T47D (cell line): ENCODE results near the gene ZNF330.
"Not testable (repeated sequence)": the region's sequence is repeated elsewhere in the genome, so short reads cannot be mapped to it uniquely, and the experiment has no call there.

Source experiments
- DNase-seq, 2 experiments: peaks; one replicate each; pipeline versions ENCODE4 v3.0.0 to v3.0.0-alpha.2; 2011 to 2012; ENCODE audit warnings: low read depth in 1 of 2, low spot score in 1 of 2
- JUND ChIP-seq: IDR thresholded peaks from 2 replicates; pipeline ENCODE4 v1.6.1; 2012; ENCODE audit warnings: low read depth
- in situ Hi-C: cut with HindIII; loops from 2 replicates; pipeline ENCODE4 v1.10.0; 2016; ENCODE audit warnings: low sequenced_read_pairs, low pct_unique_long_range_greater_than_20kb

Gene ZNF330

DNA sequence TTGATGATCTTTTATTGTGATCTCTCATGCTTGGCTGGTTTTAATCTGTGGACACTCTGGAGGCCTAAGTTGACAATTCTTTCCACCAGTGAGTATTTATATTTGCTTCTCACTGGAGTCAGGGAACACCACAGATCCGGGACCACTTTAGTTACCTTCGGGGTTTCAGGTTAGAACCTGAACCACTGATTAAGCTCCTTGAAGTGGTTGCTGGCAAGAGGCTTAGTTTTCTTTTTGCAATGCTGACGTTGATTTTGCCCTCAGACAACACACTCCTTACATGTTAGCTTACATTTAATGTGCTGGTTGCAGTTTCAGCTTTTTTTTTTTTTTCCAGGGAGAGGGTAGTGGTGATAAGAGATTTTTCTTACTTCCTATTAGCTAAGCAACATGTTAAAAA, 10.5 kb upstream of the ZNF330 start:
- no peak for DNase-seq
- in situ Hi-C loops = no loop called here
- no peak for TF ChIP-seq JUND

DNA sequence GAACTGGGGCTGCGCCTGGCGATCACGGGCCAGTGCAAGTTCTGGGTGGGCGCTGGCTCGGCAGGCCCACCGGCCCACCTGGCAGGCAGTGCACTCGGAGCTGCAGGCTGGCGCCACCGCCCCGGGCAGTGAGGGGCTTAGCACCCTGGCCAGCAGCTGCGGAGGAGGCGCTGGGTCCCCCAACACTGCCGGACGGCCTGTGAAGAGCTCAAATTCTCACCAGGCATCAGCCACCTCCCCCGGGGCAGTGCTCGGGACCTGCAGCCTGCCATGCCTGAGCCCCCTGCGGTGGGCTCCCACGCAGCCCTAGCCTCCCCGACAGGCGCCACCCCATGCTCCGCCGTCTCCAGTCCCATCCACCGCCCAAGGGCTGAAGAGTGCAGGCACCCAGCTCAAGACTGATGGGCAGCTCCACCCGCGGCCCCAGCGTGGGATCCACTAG, 7.1 kb upstream of the ZNF330 start:
- TF ChIP-seq JUND = no peak
- no peak for DNase-seq
- in situ Hi-C loops = no loop called here

DNA sequence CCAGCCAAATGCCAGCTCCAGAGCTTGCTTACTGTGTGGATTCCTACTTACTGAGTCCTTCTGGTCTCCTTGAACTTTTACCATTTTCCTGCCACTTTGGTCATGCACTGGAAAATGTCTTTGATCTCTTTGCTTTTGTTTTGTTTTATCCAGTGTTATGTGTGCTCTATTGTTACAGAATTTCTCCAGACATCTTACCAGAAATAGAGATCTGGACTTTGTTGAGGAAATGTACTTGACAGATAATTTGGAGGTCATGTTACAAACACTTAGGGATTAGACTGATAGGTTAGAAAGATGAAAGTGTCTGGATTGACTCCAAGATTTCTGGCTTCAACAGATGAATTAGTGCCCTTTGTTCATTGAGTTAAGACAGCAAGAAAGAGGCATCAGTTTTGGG, 5.7 kb upstream of the ZNF330 start:
- in situ Hi-C loops = no loop called here
- no peak for TF ChIP-seq JUND
- no peak for DNase-seq

DNA sequence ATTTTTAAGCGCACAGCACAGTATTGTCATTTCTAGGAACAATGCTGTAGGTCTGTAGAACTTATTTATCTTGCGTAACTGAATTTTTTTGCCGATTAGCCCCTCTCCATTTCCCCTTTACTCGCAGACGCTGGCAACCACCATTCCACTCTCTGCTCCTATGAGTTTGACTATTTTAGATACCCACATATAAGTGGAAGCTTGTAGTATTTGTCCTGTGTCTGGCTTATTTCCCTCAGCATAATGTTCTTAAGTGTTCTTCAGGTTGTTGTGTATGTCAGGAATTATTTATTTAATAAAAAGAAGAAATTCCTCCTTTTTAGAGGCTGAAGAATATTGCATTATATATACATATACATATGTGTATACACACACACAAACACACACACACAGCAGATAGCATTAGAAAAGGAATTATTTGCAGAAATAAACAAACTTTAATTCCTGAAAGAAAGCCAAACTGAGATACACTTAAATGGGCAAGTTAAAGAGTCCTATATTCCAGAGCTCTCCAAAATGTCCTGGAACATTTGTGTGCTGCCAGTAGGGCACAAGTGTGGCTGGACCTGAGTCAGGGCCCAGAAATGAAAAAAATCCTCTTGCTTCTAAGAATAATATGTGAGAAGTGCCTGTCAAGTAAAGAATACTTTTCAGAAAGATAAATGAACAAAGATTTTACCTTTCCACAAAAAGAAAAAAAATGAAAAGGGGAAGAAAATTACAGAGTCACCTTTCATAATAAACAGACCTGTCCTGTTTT, 4.5 kb upstream of the ZNF330 start:
- in situ Hi-C loops = no loop called here
- TF ChIP-seq JUND = no peak
- no peak for DNase-seq

DNA sequence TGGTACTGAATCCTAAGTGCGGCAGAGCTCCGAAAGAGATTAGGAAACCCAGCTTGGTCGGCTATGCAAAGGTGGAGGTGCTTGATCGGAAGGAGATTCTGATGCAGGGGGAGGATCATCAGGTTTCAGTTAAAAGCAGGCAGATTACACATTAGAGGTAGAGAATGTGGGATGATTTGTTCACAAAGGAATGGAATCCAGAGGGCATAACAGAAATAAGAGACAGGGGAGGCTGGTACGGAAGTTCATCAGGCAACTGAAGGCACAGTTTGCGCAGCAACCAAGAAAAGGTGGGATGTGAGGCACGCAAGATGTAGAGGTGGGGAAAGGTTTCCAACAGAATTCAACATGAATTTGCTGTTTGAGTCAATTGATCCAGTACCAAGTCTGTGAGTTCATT, 424 bp upstream of the ZNF330 start:
- no peak for TF ChIP-seq JUND
- in situ Hi-C loops = no loop called here
- no peak for DNase-seq

DNA sequence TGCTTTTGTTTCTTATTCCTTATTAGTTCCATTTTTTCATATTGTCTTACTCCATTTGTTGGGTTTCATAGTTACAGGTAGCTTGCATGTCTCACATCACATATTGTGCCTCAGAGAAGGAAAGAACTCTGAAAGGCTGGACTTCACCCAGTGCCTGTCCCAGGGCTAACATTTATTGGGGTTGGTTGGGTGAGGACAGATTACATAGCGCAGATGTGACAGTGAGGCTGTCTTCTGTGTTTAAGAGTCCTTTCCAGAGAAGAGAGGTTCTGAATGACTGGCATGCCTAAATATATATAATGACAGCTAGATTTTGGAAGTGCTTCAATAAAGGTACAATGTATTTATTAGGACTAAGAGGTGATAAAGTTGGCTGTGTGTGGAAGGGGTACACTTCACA, 2.7 kb downstream of the ZNF330 start:
- no peak for DNase-seq
- TF ChIP-seq JUND = no peak
- in situ Hi-C loops = no loop called here

DNA sequence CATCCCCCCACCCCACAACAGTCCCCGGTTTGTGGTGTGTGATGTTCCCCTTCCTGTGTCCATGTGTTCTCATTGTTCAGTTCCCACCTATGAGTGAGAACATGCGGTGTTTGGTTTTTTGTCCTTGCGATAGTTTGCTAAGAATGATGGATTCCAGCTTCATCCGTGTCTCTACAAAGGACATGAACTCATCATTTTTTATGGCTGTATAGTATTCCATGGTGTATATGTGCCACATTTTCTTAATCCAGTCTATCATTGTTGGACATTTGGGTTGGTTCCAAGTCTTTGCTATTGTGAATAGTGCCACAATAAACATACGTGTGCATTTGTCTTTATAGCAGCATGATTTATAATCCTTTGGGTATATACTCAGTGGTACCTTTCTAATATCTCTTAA, 6.6 kb downstream of the ZNF330 start:
- DNase-seq, in situ Hi-C loops: not testable (repeated sequence)

DNA sequence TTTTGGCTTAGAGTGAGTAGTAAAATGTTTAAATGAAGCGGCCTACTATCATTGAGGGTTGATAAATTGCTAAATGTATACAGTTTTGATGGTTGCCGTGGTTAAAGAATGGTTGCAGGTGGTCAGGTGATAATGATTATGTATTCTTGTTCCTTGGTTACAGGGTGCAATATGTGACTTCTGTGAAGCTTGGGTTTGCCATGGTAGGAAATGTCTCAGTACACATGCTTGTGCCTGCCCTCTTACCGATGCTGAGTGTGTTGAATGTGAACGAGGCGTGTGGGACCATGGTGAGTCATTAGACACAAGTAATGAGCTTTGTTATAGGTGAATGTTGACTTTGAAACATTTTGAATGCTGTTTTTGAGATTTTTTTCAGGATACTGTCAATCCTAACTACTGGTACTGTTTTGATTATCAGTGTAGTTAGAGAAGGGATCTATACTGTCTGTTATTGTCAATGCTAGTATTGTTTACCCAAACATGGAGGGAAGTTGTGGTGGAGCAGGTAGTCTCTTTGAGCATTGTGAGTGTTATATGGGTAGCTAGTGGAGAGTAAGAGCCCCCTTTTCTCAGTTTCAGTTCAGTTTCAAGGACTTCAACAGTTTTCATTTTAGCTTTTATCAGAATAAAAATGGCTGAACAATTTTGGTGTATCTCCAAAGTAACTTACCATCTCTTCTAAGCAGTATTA, 8.9 kb downstream of the ZNF330 start:
- TF ChIP-seq JUND = no peak
- in situ Hi-C loops = no loop called here
- DNase-seq = no peak

DNA sequence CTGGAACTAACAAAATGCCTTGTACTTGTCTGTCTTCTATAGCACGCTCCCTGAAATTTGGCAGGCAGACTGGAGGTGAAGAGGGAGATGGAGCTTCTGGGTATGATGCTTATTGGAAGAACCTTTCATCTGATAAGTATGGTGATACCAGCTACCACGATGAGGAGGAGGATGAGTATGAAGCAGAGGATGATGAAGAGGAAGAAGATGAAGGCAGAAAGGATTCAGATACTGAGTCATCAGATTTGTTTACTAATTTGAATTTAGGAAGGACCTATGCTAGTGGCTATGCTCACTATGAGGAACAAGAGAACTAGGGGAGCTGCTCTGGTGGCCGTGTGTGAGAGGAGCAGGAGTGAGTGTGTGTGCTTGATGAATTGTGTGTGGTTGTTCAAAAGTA, 13.0 kb downstream of the ZNF330 start:
- DNase-seq = no peak
- TF ChIP-seq JUND = no peak
- in situ Hi-C loops = no loop called here

DNA sequence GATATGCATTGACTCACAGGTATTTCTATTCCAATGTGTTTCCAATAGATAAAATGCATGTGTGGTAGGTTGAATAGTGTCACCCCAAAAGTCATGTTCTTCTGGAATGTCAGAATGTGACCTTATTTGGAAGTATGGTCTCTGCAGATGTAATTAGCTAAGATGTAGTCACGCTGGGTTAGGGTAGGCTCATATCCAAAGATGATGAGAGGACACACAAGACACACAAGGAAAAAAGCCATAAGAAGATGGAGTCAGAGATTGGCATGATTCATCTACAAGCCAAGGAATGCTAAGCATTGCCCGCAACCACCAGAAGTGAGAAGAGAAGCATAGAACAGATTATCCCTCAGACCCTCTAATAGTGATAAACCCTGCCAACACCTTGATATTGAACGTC, 17.5 kb downstream of the ZNF330 start:
- in situ Hi-C loops = no loop called here
- no peak for DNase-seq
- no peak for TF ChIP-seq JUND

DNA sequence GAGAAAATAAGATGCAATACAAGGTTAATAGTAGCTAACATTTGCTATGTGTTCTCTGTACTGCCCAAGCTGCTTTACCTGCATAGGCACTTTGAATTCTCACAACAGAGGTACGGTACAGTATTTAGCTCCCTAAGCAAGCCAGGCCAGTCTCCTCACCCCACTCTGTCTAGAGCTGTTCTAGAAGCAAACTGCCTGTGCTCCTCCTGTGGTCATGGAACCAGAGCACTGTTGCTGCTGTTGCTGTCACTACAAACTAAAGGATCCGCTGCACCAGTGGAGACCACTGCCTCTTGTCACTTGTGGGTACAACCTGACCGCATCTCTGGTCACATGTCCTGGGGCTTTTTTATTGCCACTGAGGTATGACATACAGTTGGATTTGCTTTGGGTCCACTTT, 19.6 kb downstream of the ZNF330 start:
- no peak for TF ChIP-seq JUND
- DNase-seq = no peak
- in situ Hi-C loops = no loop called here

DNA sequence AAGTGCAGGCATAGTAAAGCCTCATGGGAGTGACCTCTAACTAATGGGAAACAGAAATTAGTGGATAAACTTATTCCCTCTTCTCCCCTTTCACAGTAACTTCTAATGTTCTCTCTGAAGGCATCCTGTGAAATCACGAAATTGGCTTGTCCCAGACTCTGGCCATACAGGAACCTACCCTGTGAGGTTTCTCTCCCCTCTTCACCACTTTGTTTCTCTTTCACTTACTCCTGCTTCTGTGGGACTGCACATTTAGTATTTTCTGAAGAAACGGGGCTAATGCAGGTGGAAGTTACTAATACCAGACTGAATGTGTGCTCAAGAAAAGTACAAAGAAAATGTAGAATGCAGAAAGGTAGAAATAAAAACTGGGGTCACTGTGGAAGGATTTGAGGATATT, 20.0 kb downstream of the ZNF330 start:
- in situ Hi-C loops = no loop called here
- TF ChIP-seq JUND = no peak

DNA sequence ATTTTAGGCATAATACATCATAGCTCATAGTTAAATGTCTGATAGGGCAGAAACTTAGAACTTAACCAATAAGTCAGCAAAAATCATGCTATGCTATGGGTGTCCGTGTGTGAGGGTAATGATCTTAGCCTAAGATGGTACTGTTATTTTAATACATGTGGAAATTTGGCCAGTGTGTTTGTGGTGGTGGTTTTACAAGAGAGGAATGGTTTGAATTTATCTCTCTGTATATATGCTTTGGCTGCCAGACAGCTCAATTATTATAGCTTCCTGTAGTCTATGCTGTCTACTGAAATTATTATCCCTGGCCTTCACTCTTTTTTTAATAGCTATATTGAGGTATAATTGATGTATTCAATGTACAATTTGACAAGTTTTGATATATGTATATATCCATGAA, 21.3 kb downstream of the ZNF330 start:
- no peak for TF ChIP-seq JUND
- in situ Hi-C loops = no loop called here
- DNase-seq = no peak

More for the DNA sequence above, 20.0 kb downstream of the ZNF330 start:
- DNase-seq = no peak
